ENCODE results near the gene ACSM6. TPM values are rescaled to one million over a fixed set of nuclear protein-coding genes. Genes with fewer than 3 reads are reported as not detected.

The ACSM6 gene
- total RNA-seq, 4 donors from 2014 or later, result not detected

DNA sequence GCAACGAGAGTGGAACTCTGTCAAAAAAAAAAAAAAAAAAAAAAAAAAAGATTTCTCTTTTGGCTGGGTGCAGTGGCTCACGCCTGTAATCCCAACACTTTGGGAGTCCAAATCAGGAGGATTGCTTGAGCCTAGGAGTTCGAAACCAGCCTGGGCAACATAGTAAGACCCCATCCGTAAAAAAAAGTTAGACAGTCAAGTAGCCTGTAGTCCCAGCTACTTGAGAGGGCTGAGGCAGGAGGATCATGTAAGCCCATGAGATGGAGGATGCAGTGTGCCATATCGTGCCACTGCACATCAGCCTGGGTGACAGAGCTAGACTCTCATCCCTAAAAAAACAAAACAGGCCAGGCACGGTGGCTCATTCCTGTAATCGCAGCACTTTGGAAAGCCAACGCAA is 71.5 kb downstream of the ACSM6 start:
- ATAC-seq (no peak), DNase-seq (no peak)
- Histone ChIP-seq H3K27ac (peak overlapping the region; percentile 81 to 97 (median 92)), H3K4me3 (no peak overlapping the region), H3K27me3 (no peaks in the 10 kb centered on the region), H3K4me1 (peaks cover 62 to 75% of the 10 kb centered on the region in 2 donors), H3K36me3 (peaks cover 4 to 57% of the 10 kb centered on the region in 2 donors), H3K9me3 (no peaks in the 10 kb centered on the region)
- in situ Hi-C loops (cut with MboI; ENCODE audit: low sequenced_read_pairs in 4 of 4), result no loop called here
- TF ChIP-seq CTCF (IDR thresholded peaks at IDR 0.05 in 4 of 5, conservative IDR thresholded peaks at IDR 0.05 in 1 of 5) (no peak), POLR2A (IDR thresholded peaks at IDR 0.05) (no peak)
- intact Hi-C loops (cut with DNase I; ENCODE audit: low total_unique reads), result no loop called here

- in situ Hi-C loops (cut with MboI; ENCODE audit: low sequenced_read_pairs in 4 of 4), result no loop called here
- H3K9me3 ChIP-seq, result no peaks in the 10 kb centered on the region
- no peak overlapping the region for H3K4me3 ChIP-seq
- DNase-seq (no peak), ATAC-seq (peak; percentile 25 to 29)
- TF ChIP-seq CTCF (IDR thresholded peaks at IDR 0.05 in 4 of 5, conservative IDR thresholded peaks at IDR 0.05 in 1 of 5) (no peak), POLR2A (IDR thresholded peaks at IDR 0.05) (no peak)
- H3K27me3 ChIP-seq, result no peaks in the 10 kb centered on the region
- H3K4me1 ChIP-seq, result peaks cover 57 to 72% of the 10 kb centered on the region in 2 donors
- H3K27ac ChIP-seq, result peak overlapping the region; percentile 81 to 97 (median 92)
- intact Hi-C loops (cut with DNase I; ENCODE audit: low total_unique reads), result no loop called here
- peaks cover 4 to 53% of the 10 kb centered on the region in 2 donors for H3K36me3 ChIP-seq
Observed at GRCh38 chr10:95266674-95267095, 72.6 kb downstream of the ACSM6 start.

- Histone ChIP-seq H3K9me3 (no peaks in the 10 kb centered on the region), H3K27me3 (no peaks in the 10 kb centered on the region), H3K27ac (peak overlapping the region; percentile 81 to 97 (median 92)), H3K4me1 (peaks cover 60 to 72% of the 10 kb centered on the region in 2 donors), H3K36me3 (peaks cover 4 to 51% of the 10 kb centered on the region in 2 donors), H3K4me3 (no peak overlapping the region)
- intact Hi-C loops (cut with DNase I; ENCODE audit: low total_unique reads), result no loop called here
- no peak for DNase-seq
- in situ Hi-C loops (cut with MboI; ENCODE audit: low sequenced_read_pairs in 4 of 4), result no loop called here
- ATAC-seq, result no peak
- TF ChIP-seq CTCF (IDR thresholded peaks at IDR 0.05 in 4 of 5, conservative IDR thresholded peaks at IDR 0.05 in 1 of 5) (no peak), POLR2A (IDR thresholded peaks at IDR 0.05) (no peak)
Observed at GRCh38 chr10:95267251-95267650, 73.2 kb downstream of the ACSM6 start.

DNA sequence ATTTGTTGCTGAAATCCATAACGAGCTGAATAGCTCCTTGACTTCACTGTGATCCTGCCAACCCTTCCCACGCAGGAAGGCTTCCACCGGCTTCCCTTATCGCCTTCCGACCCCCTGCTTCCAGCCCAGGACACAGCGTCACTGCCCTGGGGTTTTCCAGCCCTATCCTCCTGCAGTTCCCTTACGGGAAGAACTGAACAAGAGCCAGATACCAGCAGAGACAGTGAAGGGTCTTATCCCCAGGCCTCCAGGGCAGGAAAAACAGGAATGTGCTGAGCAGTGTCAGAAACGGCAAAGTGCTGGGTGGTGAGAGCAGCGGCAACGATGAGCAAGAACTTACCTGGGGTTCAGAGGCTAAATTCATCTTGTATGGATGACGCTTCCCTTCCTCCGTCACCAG is 74.4 kb downstream of the ACSM6 start:
- peaks cover 4 to 40% of the 10 kb centered on the region in 2 donors for H3K36me3 ChIP-seq
- peak overlapping the region; percentile 81 to 97 (median 92) for H3K27ac ChIP-seq
- TF ChIP-seq POLR2A (IDR thresholded peaks at IDR 0.05) (peak in 1 of 2 donors; percentile 17), CTCF (IDR thresholded peaks at IDR 0.05 in 4 of 5, conservative IDR thresholded peaks at IDR 0.05 in 1 of 5) (no peak)
- H3K4me3 ChIP-seq, result no peak overlapping the region
- intact Hi-C loops (cut with DNase I; ENCODE audit: low total_unique reads) (no loop called here), in situ Hi-C loops (cut with MboI; ENCODE audit: low sequenced_read_pairs in 4 of 4) (no loop called here)
- ATAC-seq (peak in 1 of 2 donors; percentile 28), DNase-seq (no peak)
- H3K4me1 ChIP-seq, result peaks cover 58 to 73% of the 10 kb centered on the region in 2 donors
- H3K27me3 ChIP-seq, result no peaks in the 10 kb centered on the region
- no peaks in the 10 kb centered on the region for H3K9me3 ChIP-seq
